ENCODE results near the gene SOBP.

- TF ChIP-seq, protein P1, sequence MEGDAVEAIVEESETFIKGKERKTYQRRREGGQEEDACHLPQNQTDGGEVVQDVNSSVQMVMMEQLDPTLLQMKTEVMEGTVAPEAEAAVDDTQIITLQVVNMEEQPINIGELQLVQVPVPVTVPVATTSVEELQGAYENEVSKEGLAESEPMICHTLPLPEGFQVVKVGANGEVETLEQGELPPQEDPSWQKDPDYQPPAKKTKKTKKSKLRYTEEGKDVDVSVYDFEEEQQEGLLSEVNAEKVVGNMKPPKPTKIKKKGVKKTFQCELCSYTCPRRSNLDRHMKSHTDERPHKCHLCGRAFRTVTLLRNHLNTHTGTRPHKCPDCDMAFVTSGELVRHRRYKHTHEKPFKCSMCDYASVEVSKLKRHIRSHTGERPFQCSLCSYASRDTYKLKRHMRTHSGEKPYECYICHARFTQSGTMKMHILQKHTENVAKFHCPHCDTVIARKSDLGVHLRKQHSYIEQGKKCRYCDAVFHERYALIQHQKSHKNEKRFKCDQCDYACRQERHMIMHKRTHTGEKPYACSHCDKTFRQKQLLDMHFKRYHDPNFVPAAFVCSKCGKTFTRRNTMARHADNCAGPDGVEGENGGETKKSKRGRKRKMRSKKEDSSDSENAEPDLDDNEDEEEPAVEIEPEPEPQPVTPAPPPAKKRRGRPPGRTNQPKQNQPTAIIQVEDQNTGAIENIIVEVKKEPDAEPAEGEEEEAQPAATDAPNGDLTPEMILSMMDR (conservative IDR thresholded peaks at IDR 0.05 in 1 of 2, IDR thresholded peaks at IDR 0.05 in 1 of 2; ENCODE audit: low read depth in 1 of 2, low read length in 2 of 2), result no peak
- no peak for TF ChIP-seq EZH2 (IDR thresholded peaks at IDR 0.05; ENCODE audit: low read length, missing control alignments)
Observed at GRCh38 chr6:107554326-107554725, 64.4 kb downstream of the SOBP start.
